HG02763 (cell line): ENCODE results near the gene USP47.

Experiments
- ATAC-seq: cut with Tn5 transposase; IDR thresholded peaks from one replicate; pipeline ENCODE4 v1.9.1; 2021; ENCODE audit warnings: mild to moderate bottlenecking, moderate library complexity; ENCODE audit not compliant: unreplicated experiment

Gene USP47

DNA sequence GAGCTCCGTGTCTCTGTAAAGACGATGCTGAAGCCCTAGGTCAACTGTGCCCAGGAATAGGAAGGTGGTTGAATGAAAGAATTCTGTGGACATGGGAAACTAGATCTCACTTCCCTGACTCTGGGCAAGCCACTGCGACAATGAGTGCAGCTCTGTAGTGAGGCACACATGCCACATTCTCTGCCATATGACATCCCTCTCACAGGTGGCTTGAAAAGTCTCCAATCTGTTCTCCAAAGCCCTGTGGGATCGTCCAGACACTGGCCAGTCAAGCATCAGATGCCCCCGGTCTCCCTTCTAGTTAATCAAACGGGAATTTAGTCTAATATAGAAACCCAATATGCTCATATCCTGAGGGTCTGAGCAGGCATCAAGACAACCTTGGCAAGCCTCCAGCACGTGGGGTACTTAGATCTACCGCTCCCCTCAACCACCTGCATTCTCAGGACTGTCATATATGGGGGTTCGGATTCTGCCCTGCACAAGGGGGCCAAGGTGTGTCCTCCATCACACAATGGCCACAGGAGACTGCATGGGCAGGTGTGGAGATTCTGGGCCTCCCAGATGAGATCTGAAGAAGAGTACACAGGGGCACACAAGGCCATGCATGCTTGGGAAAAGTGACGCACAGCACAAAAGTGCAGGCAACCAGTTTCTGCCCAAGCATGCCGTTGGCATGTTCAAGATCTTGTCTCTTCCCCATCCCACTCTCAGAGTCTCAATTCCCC is 154.7 kb downstream of the USP47 start:
- no peak for ATAC-seq

DNA sequence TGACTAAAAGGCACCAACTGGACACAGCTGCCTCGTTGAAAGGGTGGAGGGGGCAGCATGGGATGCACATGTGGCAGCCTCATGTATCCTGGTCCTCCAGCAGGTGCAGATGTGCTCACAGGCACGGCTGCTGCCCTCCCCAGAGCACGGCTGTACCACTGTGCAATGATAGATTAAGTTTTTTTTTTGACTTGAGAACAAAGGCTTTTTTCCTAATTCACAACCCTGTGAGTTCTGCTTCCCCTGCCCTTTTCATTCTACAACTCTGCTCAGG is 155.2 kb downstream of the USP47 start:
- ATAC-seq, result no peak

DNA sequence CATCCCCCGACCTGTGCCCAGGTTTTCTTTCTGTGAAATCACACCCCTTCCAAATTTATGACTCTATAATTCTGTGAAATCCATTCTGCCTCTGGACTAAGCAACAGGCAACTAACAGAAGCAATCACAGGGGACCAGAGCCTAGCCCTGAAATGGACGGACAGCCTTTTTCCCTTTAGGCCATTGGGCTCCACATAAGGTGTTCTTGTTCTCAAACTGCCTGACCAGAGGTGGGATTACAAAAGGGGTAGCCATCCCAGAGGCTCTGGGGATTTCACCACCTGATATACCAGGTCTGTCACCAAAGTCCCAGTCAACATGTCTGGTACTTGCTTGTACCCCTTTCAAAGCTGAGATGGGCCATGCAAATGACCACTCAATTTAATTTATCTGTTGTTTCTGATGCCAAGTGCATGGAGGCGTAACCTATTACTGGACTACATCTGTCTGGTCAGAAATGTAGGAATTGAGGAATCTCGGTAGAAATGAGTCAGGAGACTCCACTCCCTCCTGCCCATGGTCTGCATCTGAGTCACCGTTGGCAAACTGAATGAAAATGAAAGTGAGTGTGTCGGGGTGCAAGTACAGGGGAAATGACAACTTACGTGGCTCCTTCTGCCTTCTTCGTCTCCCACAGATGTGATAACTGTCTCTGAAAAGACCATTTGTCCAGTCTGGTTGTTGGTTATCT is 156.5 kb downstream of the USP47 start:
- ATAC-seq, result no peak

DNA sequence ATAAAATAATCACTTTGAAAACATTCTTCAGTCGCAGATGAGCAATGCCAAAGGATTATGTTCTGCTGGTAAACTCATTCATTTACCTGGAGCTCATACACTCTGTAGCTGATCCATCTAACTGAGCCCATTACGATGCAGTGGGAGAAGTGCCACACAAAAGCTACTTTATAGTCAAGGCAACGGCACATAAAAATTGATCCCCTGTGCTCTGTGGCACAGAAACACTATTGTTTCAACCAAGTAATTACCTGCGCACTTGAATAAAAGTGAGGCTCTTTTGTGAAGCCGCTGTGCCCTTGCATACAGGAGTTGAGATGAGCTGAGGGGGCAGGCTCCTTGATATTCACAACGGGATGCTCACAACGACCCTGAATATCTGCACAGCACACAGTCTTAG is 159.4 kb downstream of the USP47 start:
- no peak for ATAC-seq

DNA sequence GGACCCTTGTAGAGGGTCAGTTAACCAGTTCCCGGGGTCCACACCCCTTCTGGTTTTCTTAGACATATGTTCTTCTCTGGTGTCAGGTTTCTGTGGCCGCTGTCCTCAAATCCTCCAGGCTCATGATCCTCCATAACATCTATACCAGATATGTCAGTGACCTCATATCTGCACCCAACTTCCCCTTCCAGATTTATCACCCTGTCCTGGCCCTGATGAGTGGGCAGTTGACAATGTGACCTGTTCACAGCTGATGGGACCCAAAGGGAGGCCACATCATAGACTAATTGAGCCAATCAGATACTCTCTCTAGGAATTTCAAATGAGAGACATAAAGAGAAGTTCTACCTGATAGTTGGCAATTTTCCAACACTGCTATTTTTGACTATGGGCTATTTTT is 161.6 kb downstream of the USP47 start:
- ATAC-seq, result no peak

DNA sequence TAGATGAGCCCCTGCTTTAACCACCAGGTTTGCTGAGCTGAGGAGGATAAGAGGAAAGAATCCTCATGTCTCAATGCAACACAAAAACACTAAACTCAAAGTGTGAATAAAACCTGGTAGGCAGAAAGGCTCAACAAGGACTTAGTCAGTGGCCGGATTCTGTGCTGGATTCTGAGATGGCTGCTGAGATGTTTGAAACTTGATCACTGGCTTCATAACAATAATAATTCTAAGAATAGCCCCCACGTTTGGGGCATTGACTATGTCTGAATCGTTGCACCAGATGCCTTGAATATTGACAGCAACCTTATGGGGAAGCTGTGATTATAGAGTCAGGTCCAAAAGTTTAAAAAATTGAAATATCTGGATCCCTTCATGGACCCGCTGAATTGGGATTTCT is 162.0 kb downstream of the USP47 start:
- no peak for ATAC-seq

DNA sequence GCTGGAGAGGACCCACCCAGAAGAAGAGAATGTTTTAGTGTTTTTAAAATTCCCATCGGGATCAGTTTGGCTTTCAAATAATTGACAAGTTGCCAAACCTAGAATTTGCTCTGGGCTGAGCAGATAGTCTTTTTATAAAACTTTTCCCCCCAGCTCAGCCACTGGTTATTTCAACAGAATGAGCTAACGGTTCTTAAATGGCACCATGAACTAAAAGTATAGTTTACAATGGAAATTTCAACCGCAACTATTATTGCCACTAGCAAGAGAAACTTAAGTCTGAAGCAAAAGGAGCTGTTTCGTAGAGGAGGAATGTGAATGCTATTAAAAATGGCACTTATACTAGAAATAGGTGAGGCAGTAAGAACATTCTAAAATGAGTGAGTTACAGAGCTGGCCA is 163.3 kb downstream of the USP47 start:
- no peak for ATAC-seq

DNA sequence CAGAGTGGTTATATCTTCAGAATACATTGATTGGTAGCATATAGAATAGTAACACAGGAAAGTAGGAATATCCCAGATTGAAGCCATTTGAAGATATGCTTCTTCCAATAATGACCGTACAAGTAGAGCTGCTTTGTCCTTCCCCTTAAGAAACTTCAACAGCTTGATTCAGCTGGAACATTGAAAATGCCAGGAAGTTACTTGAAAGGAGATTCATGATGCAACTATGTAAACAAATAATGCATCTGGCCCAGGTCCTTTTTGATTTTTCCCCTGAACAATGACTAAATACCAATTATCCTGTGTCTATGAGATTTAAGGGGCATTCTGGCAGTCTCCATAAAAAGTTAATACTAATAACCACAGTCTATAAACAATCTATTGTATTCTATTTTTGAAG is 163.7 kb downstream of the USP47 start:
- ATAC-seq, result no peak

DNA sequence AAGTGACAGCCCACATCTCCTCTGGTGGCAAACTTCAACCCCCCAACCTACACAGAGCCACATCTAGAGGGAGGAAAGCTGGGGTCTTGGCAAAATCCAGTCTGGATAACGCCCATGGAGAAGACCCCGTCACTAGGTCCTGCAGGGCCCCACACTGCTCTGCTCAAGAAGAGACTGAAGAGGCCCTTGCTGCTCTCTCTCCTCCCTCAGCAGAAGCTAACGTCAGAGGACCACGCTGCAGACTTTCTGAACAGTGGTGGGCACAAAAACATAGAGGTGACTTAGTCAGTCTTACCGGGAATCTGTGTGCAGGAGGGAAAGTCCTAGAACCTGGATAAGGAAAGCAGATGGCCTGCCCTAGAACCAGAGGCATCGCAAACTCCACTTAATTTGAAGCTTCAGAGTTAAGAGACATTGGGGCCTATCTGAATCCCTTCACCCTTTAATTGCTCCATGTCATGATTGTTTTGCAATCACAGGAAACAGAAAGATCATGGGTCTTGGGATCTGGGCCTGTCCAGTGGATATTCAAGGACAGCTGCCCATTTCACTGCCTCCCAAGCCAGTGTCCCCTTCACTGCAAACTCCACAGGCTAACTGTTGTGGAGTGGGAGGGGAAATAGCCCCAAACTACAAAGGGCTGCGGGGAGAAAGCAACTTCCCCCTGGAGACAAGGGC is 164.9 kb downstream of the USP47 start:
- ATAC-seq, result no peak

DNA sequence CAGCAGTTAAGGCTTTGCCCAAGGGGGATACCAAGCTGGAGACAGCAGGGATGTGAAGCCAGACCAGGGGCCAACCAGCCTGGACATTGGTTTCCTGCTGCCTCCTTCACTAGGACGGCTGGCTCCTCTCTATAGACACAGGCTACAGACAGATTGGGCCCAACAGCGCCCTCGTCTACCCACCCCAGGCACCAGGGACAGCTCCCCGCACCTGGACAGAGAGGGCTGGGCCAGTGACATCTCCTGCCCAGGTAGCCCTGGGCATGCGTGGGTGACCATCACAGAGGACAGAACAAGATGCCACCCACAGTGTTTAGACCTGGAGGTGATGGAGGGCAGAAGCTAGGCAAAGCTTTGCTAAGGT is 165.4 kb downstream of the USP47 start:
- no peak for ATAC-seq

DNA sequence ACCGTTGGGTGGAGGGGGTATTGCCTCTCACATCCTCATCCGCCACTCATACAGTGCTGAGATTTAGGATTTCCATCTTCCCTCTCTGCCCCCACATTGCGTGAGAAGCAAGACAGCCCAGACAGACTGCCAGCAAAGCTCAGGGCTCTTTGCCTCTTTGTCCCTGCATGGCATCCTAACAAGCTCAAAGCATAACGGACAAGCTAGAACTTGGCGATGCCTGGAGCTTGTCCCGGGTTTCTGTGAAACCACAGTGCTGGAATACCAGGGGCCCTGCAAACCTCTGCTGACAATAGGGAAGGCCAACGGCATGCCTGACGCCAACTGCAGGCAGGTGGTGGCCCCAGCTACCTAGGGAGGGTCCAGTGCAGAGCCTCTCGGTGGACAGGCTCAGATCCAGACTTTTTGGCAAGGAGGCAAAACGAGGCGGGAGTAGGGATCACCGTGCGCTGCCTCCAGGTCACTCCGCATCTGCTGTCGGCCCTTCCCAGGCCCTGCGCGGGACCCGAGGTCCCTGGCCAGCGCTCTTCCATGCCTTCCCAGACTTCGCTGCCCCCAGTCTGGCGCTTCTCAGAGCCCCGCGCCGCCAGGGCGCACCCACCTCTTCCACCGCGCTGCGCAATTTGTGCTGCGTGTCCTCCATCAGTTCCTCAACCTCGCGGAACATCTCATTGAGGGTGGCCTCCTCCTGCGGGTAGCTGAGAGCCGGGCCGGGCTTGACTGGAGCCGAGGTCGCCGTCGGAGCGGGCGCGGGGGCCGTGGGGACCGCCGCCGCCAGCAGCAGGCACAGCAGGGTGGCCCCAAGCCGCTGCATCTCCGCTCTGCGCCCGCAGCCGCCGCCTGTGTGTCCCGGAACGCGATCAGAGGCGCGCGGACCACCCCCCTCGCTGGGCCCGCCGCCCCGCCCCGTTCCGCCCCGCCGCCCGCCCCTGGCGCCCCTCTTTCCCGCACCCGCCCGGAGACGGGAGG is 166.3 kb downstream of the USP47 start, which contains the start of gene DKK3:
TSS of gene DKK3 (minus strand) at position 858 of the 969 bp plus-strand sequence. CDS start at position 814, 44 bp downstream.
- no peak for ATAC-seq
